Measurements from ENCODE around the gene CHRNA4. TPM values are rescaled to one million over a fixed set of nuclear protein-coding genes. Genes with fewer than 3 reads are reported as not detected.

The CHRNA4 gene
- total RNA-seq, 4 donors from 2014 or later = 0.13 TPM; not detected in 3

DNA sequence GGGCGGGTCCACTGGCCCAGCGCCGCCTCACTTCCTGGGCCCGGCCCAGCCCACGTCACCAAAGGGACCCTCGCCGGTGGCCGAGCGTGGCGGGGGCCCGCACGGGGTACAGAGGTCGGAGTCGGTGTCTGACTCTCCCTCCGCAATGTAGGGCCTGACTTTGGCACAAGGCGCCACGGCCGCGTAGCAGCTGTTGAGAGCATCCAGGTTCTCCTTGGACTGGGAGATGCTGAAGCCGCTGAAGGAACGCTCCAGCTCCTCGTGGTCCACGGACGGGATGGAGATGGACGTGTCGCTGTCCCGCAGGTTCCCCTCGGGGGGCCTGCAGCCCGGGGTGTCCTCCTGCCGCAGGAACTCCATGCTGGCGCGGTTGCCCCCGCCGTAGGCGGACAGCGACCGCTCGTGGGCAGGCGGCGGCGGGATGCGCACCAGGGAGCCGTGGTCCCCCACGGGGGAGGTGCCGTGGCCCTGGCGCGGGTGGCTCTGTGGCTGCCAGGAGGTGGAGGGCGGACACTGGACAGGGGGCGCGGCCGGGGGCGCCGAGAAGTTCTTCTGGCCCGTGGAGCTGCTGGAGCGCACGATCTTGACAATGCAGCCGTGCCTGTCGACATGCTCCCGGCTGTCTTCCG, 45.6 kb upstream of the CHRNA4 start:
- intact Hi-C loops (cut with DNase I; ENCODE audit: low total_unique reads) = no loop called here

DNA sequence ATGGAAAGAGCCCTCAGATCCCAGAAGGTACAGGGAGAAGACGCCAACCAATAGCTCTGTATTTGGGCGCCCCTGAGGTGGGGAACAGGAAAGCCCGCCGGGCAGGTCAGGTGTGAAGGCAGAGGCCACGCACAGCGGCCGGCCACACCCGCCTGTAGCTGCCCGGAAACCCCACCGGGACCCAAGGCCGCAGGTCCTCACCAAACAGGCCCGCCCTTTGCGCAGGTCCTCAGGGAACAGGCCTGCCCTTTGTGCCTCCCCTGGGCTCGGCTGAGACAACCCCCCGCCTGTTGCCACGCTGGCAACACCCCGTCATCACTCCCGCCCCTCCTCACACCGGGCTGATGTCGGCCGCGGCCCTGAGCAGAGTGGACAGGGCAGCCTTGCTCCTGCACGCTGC, 44.9 kb upstream of the CHRNA4 start:
- no peak for TF ChIP-seq POLR2A (IDR thresholded peaks at IDR 0.05)
- TF ChIP-seq, protein P1, sequence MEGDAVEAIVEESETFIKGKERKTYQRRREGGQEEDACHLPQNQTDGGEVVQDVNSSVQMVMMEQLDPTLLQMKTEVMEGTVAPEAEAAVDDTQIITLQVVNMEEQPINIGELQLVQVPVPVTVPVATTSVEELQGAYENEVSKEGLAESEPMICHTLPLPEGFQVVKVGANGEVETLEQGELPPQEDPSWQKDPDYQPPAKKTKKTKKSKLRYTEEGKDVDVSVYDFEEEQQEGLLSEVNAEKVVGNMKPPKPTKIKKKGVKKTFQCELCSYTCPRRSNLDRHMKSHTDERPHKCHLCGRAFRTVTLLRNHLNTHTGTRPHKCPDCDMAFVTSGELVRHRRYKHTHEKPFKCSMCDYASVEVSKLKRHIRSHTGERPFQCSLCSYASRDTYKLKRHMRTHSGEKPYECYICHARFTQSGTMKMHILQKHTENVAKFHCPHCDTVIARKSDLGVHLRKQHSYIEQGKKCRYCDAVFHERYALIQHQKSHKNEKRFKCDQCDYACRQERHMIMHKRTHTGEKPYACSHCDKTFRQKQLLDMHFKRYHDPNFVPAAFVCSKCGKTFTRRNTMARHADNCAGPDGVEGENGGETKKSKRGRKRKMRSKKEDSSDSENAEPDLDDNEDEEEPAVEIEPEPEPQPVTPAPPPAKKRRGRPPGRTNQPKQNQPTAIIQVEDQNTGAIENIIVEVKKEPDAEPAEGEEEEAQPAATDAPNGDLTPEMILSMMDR (IDR thresholded peaks at IDR 0.05) = no peak
- H3K4me3 ChIP-seq (ENCODE audit: low read depth, poor library complexity, severe bottlenecking) = no peak overlapping the region
- no peak for DNase-seq (ENCODE audit: low spot score in 2 of 2)
- 83 to 88% methylated on average over 22 to 23 of the region's 23 CpGs for WGBS, 2 donors
- intact Hi-C loops (cut with DNase I; ENCODE audit: low total_unique reads) = no loop called here

More for the DNA sequence above, 45.6 kb upstream of the CHRNA4 start:
- DNase-seq (ENCODE audit: low spot score in 2 of 2) = no peak
- 89 to 93% methylated on average over 48 to 60 of the region's 60 CpGs for WGBS, 2 donors
- TF ChIP-seq POLR2A (IDR thresholded peaks at IDR 0.05) = no peak
- TF ChIP-seq, protein P1 (IDR thresholded peaks at IDR 0.05) = no peak
- no peak overlapping the region for H3K4me3 ChIP-seq (ENCODE audit: low read depth, poor library complexity, severe bottlenecking)

DNA sequence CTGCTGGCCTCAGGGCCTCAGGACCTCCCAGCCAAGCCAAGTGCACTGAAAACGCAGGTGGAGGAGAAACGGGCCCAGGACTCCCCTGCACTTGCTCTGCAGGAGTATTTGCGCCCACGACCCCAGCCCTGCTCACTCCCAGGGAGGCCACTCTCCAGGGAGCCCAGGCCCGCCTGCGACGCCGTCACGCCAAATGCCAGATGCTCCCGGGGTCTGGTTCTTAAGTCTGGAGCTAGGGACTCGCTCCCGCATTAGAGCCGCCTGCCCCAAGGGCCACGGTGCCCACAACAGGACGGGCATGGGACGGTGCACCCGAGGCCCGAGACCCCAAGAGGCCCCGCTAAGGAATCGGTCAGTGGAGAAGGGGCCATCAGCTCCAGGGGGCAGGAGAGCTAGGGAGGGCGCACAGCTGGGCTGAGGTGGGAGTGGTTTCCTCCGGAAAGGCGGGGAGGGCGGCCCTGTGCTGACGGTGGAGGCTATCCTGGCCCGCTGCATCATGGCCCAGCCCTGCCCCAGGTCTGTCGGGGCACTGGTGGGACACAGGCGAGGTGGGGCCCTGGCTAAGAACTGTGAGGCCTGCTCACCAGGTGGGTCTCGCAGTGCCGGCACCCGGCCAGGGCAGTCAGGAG, 44.1 kb upstream of the CHRNA4 start:
- H3K4me3 ChIP-seq (ENCODE audit: low read depth, poor library complexity, severe bottlenecking) = no peak overlapping the region
- WGBS, 2 donors = 61 to 72% methylated on average over 28 to 30 of the region's 31 CpGs
- DNase-seq (ENCODE audit: low spot score in 2 of 2) = no peak
- intact Hi-C loops (cut with DNase I; ENCODE audit: low total_unique reads) = no loop called here
- TF ChIP-seq POLR2A (IDR thresholded peaks at IDR 0.05) = no peak
- TF ChIP-seq, protein P1 (IDR thresholded peaks at IDR 0.05) = no peak

- 69% methylated on average over 28 to 34 of the region's 34 CpGs for WGBS, 2 donors
- DNase-seq (ENCODE audit: low spot score in 2 of 2) = no peak
Measured at GRCh38 chr20:63404129-63405085, 43.3 kb upstream of the CHRNA4 start.

DNA sequence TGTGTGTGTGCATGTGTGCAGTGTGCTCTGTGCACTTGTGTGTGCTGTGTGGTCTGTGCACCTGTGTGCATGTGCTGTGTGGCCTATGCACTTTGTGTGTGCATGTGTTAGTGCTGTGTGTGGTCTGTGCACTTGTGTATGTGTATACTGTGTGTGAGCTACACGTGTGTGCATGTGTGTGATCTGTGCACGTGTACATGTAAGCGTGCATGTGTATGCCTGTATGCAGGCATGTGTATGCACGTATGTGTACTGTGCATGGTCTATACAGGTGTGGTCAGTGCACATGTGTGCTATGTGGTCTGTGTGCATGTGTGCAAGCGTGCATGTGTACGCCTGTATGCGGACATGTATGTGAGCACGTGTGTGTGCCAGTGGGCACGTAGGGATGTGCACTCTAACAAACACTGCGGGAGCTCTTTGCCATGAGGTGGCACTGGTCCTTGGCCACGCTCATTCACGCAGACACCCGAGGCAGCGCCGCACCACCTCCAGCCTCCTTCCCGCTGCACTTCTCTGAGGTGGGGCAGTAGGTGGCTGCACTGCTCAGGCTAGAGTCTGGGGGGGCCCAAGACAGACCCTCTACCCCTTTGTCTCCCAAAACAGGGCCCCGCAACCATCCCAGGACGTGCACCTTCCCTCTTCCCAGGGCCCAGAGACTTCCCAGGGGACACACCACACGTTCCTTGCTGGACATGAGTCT, 42.4 kb upstream of the CHRNA4 start:
- H3K4me3 ChIP-seq (ENCODE audit: low read depth, poor library complexity, severe bottlenecking) = no peak overlapping the region
- intact Hi-C loops (cut with DNase I; ENCODE audit: low total_unique reads) = no loop called here
- WGBS, 2 donors = 78 to 85% methylated on average over 18 to 19 of the region's 19 CpGs
- no peak for TF ChIP-seq POLR2A (IDR thresholded peaks at IDR 0.05)
- TF ChIP-seq, protein P1 (IDR thresholded peaks at IDR 0.05) = no peak
- no peak for DNase-seq (ENCODE audit: low spot score in 2 of 2)

More at GRCh38 chr20:63404129-63405085, 43.3 kb upstream of the CHRNA4 start:
- no peak overlapping the region for H3K4me3 ChIP-seq (ENCODE audit: low read depth, poor library complexity, severe bottlenecking)
- TF ChIP-seq POLR2A (IDR thresholded peaks at IDR 0.05) = no peak
- intact Hi-C loops (cut with DNase I; ENCODE audit: low total_unique reads) = no loop called here
